Retina (tissue), 1 donor: ENCODE results near the gene ESRRA.
"Not testable (repeated sequence)": the region's sequence is repeated elsewhere in the genome, so short reads cannot be mapped to it uniquely, and the experiment has no call there.

Experiments used
- DNase-seq: peaks from one replicate; pipeline ENCODE4 v3.0.0-alpha.2; 2016

The ESRRA gene

GRCh38 chr11:64314146-64314804 is 9.0 kb downstream of the ESRRA start:
- no peak for DNase-seq

DNA sequence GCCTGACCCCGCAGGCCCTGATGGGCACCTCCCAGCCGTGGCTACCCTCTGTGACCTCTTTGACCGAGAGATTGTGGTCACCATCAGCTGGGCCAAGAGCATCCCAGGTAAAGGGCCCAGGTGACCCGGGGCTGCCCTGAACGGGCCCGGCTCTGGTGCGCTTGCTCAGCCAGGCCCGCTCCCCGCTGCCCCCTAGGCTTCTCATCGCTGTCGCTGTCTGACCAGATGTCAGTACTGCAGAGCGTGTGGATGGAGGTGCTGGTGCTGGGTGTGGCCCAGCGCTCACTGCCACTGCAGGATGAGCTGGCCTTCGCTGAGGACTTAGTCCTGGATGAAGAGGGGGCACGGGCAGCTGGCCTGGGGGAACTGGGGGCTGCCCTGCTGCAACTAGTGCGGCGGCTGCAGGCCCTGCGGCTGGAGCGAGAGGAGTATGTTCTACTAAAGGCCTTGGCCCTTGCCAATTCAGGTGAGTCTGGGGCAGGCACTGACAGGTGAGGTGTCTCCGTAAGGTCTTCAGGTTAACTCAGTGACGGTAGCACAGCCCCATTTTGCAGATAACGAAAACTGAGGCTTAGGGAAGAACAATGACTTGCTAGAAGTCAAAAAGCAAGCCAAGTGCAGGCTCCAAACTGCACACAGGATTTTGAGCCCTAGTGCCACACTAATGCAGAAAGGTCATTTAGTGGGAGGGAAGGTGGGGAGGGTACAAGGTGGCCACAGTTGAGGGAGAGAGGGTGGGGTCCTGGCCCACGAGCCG is 9.7 kb downstream of the ESRRA start:
- DNase-seq: no peak

DNA sequence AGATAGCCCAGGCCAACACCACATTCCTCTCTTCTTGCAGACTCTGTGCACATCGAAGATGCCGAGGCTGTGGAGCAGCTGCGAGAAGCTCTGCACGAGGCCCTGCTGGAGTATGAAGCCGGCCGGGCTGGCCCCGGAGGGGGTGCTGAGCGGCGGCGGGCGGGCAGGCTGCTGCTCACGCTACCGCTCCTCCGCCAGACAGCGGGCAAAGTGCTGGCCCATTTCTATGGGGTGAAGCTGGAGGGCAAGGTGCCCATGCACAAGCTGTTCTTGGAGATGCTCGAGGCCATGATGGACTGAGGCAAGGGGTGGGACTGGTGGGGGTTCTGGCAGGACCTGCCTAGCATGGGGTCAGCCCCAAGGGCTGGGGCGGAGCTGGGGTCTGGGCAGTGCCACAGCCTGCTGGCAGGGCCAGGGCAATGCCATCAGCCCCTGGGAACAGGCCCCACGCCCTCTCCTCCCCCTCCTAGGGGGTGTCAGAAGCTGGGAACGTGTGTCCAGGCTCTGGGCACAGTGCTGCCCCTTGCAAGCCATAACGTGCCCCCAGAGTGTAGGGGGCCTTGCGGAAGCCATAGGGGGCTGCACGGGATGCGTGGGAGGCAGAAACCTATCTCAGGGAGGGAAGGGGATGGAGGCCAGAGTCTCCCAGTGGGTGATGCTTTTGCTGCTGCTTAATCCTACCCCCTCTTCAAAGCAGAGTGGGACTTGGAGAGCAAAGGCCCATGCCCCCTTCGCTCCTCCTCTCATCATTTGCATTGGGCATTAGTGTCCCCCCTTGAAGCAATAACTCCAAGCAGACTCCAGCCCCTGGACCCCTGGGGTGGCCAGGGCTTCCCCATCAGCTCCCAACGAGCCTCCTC is 10.6 kb downstream of the ESRRA start:
- not testable (repeated sequence) for DNase-seq

GRCh38 chr11:64316672-64317324 is 11.5 kb downstream of the ESRRA start:
- no peak for DNase-seq

- peak; percentile 96 for DNase-seq
Measured at GRCh38 chr11:64317325-64317960, 12.1 kb downstream of the ESRRA start, which contains the start of gene TRMT112. Gene TRMT112, minus strand, starts transcription at chr11:64317559. Its CDS starts 33 bp downstream, at chr11:64317526.

DNA sequence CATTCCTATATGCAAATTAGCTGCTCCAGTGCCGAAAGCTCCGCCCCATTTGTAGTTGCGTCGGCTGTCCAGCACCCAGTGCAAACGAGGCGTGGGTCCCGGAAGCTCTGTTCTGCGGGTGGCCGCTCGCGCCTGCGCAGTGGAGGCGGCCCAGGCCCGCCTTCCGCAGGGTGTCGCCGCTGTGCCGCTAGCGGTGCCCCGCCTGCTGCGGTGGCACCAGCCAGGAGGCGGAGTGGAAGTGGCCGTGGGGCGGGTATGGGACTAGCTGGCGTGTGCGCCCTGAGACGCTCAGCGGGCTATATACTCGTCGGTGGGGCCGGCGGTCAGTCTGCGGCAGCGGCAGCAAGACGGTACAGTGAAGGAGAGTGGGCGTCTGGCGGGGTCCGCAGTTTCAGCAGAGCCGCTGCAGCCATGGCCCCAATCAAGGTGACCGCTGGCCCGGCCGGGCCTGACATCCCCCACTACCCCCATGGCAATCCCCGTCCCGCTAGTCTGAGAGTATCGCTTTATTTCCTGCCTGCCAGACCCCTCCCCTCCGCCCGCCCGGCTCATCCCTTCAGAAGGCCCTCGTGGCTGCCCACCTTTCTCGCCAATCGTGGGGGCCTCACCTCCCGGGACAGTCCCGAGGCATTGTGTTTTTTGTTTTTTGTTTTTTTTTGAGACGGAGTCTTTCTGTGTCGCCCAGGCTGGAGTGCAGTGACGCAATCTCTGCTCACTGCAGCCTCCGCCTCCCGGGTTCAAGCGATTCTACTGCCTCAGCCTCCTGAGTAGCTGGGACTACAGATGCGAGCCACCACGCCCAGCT is 12.8 kb downstream of the ESRRA start, which contains the start of gene PRDX5:
Gene PRDX5, plus strand, starts transcription at position 161 of the 805 bp plus-strand sequence. Its CDS starts 95 bp downstream, at position 256.
- peak; percentile 97 for DNase-seq

DNA sequence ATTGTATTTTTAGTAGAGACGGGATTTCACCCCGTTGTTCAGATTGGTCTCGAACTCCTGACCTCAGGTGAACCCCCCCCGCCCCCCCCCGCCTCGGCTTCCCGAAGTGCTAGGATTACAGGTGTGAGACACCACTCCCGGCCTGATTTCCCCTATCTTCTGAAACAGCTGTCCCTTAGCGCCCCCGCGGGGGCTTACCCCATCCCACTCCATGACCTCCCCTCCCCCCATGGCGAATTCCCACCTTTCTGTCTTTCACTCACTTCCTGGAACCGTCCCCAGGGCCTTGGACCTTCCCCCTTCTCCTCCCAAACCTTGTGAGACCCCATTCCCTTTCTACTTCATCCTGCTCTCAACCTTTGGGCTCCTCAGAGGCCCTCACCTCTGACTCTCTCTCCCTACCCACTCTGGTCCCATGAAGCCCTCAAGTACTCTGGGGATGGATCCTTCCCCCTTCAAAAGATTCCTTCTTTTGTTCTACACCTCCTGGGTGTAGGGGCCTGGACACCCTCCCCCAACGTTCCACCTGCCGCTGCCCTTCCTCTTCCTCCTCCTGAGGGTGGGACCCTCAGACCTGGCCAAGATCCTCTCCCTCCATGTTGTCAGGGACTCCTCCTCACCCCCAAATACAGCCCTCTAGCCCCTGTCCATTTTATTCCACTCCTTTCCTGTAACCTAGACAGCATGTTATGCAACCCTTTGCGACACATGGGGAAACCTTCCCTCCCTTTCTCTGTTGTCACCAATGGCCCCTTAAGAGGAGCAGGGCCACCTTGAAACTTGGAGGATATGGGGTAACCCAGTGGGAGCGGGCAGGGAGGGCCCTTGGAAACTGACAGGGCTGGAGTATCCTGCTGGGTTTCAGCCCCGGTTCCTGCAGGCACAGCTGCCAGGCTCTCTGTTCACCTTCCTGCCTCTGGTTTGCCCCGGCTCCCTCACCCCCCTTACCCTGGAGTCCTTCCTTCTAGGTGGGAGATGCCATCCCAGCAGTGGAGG is 13.7 kb downstream of the ESRRA start:
- DNase-seq: no peak

- no peak for DNase-seq
Measured at GRCh38 chr11:64320556-64320955, 15.2 kb downstream of the ESRRA start.

GRCh38 chr11:64321026-64321425 is 15.7 kb downstream of the ESRRA start:
- no peak for DNase-seq

- DNase-seq: no peak
Measured at GRCh38 chr11:64321533-64321932, 16.2 kb downstream of the ESRRA start.

DNA sequence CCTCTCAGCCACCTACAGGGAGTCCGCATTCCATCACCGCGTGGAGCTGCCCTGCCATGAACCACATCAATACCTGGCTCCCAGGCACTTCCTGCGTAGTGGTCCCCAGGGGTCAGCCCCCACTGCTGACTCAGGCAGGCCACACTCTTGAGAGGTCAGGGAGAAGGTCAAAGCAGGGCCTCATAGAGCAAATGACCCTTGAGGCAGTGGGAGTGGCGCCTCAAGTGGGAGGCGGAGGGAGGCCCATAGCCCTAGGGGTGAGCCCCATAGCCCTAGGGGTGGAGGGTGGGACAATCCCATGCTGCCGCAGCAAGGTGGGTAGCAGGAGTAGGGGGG is 17.6 kb downstream of the ESRRA start:
- DNase-seq: no peak

- DNase-seq: no peak
Measured at GRCh38 chr11:64323373-64323772, 18.0 kb downstream of the ESRRA start.

- not testable (repeated sequence) for DNase-seq
Measured at GRCh38 chr11:64323984-64324383, 18.7 kb downstream of the ESRRA start.

DNA sequence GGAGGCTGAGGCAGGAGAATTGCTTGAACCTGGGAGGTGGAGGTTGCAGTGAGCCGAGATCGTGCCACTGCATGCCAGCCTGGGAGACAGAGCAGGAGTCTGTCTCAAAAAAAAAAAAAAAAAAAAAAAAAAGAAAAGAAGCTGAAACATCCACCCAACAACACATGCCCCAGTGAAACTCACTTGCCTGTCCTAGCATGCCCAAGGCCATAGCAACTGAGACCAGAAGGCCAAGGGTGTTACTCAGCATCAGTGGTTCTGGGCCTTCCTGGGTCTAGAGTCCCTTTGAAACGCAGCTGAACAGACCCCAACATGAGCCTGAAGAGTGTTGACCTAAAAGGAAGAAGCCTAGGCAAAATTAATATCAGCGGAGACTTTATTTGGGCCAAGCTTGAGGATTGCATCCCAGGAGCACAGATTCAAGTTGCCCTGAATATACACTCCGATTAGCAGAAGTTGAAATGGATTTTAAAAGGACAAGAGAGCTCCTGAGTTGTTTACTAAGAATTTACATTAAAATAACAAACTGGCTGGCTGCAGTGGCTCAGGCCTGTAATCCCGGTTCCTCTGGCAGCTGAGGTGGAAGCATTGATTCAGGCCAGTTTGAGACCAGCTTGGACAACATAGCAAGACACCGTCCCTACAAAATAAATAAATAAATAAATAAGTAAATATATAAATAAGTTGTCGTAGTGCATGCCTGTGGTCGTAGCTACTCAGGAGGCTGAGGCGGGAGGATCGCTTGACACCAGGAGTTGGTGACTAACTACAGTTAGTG is 19.6 kb downstream of the ESRRA start:
- DNase-seq: no peak

DNA sequence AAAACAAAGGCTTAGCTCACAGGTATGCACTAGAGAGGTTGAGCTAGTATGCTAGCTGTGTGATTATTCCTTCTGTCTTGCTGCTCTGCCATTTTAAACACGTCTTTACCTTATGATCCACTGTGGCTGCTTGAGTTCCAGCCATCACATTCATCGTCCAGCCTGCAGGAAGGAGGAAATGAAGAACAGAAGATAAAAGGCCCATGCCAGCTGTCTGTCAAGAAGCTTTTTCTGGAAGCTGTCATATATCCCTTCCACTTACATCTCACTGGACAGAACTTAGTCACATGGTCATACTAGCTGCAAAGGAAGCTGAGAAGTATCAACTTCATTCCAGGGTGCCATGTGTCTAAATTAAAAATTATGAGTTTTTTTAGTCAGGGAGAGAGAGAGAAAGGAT is 22.1 kb downstream of the ESRRA start:
- no peak for DNase-seq

DNA sequence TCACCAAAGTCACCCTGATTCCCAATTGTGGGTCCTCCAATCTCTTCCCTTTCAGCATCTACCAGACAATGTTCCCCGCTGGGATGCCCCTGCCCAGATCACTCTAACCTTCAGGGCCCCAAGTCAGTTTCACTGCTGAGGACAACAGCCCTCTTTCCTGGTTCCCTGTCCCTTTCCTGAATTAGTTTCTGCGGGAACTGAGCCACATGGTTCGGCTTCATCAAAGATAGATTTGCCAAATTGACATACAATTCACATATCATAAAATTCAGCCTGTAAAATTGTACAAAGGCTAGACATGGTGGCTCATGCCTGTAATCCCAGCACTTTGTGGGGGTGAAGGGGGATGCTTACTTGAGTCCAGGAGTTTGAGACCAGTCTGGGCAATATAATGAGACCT is 22.7 kb downstream of the ESRRA start:
- DNase-seq: no peak

GRCh38 chr11:64330888-64331287 is 25.6 kb downstream of the ESRRA start:
- no peak for DNase-seq

- DNase-seq: no peak
Measured at GRCh38 chr11:64331569-64332371, 26.4 kb downstream of the ESRRA start.
